HUES64 (cell line): ENCODE results near the gene LGMN.
"Not testable (repeated sequence)": the region's sequence is repeated elsewhere in the genome, so short reads cannot be mapped to it uniquely, and the experiment has no call there.

Source experiments
- H3K27ac ChIP-seq: 2 replicates; pipeline ENCODE4 v1.7.0; 2013; ENCODE audit warnings: low read depth, low read length, inconsistent platforms
- H3K27me3 ChIP-seq: 2 replicates; pipeline ENCODE4 v1.6.1; 2013; ENCODE audit warnings: mild to moderate bottlenecking, low read length; ENCODE audit not compliant: insufficient read depth
- H3K36me3 ChIP-seq: 2 replicates; pipeline ENCODE4 v1.6.1; 2013; ENCODE audit warnings: mild to moderate bottlenecking, low read length; ENCODE audit not compliant: insufficient read depth
- H3K4me1 ChIP-seq: 2 replicates; pipeline ENCODE4 v1.6.1; 2013; ENCODE audit warnings: mild to moderate bottlenecking, low read length, moderate library complexity; ENCODE audit not compliant: insufficient read depth
- H3K4me3 ChIP-seq: 2 replicates; pipeline ENCODE4 v1.5.1; 2013; ENCODE audit warnings: mild to moderate bottlenecking, low read length, moderate library complexity
- H3K9ac ChIP-seq: 2 replicates; pipeline ENCODE4 v1.6.1; 2013; ENCODE audit warnings: mild to moderate bottlenecking, low read depth, low read length
- H3K9me3 ChIP-seq: 2 replicates; pipeline ENCODE4 v1.6.1; 2013; ENCODE audit warnings: low read depth, low read length; ENCODE audit not compliant: insufficient read depth
- WGBS: fragments of 150-250, 120-280 bp; methylation state at CpG from one replicate; pipeline ENCODE4 v1.1.7; 2013; ENCODE audit warnings: missing lambda C conversion rate; 5-methylcytosine and 5-hydroxymethylcytosine counted together

The LGMN gene

DNA sequence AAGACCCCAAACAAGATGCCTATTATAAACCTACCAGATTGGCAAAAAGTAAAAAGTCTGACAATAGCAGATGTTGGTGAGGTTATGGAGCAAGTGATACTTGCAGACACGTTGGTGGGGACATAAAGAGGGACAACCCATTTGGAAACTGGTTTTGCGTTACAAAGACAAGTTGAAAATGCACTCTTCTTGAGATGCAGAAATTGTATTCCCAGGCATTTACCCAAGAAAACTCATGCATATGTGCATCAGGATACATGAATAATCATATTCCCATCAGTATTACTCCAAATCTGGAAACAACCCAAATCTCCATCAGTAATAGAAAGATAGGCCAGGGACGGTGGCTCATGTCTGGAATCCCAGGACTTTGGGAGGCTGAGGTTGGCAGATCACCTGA lies 32.9 kb upstream of the LGMN start:
- 84% methylated on average over 3 of the region's 3 CpGs for WGBS
- Histone ChIP-seq H3K9me3 (no peaks in the 10 kb centered on the region), H3K9ac (no peak overlapping the region), H3K4me3 (no peak overlapping the region), H3K36me3 (no peaks in the 10 kb centered on the region), H3K4me1 (0 out of 2 replicates have a peak, but pooled peaks cover 3% of the 10 kb centered on the region), H3K27ac (no peak overlapping the region), H3K27me3 (no peaks in the 10 kb centered on the region)

DNA sequence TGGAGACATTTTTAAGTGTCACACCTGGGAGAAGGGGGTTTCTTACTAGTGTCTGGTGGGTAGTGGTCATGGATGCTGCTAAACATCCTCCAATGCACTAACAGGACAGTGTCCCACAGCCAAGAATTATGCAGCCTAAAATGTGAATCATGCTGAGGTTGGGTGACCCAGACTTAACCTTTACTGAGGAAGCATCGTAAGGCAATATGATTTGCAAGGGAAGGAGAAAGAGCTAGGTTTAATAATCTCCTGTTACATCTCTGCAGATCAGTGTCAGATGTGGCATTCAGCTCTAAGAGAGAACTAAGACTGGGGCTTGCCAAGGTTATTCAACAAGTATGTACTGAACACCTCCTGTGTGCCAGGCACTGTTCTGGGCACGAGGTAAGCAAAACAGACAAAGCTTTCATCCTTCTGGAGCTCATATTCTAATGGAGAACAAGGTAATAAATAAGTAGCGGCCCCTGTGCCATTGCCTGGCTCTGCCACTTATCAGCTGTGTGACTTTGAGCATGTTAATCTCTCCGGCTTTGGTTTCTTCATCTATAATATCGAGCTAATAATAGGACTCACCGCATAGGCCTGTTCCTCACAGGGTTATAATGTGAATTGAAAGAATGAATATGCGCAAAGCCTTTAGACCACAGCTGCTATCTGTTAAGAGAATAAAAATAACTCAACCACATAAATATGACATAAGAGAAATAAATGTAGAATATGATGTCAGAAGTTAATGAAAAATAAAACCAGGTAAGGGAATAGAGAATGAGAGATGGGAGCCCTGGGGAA lies 32.2 kb upstream of the LGMN start:
- Histone ChIP-seq H3K4me3 (no peak overlapping the region), H3K36me3 (no peaks in the 10 kb centered on the region), H3K27me3 (no peaks in the 10 kb centered on the region), H3K9me3 (no peaks in the 10 kb centered on the region), H3K27ac (no peak overlapping the region), H3K4me1 (0 out of 2 replicates have a peak, but pooled peaks cover under 1% of the 10 kb centered on the region), H3K9ac (no peak overlapping the region)
- WGBS: 93% methylated on average over 6 of the region's 7 CpGs

DNA sequence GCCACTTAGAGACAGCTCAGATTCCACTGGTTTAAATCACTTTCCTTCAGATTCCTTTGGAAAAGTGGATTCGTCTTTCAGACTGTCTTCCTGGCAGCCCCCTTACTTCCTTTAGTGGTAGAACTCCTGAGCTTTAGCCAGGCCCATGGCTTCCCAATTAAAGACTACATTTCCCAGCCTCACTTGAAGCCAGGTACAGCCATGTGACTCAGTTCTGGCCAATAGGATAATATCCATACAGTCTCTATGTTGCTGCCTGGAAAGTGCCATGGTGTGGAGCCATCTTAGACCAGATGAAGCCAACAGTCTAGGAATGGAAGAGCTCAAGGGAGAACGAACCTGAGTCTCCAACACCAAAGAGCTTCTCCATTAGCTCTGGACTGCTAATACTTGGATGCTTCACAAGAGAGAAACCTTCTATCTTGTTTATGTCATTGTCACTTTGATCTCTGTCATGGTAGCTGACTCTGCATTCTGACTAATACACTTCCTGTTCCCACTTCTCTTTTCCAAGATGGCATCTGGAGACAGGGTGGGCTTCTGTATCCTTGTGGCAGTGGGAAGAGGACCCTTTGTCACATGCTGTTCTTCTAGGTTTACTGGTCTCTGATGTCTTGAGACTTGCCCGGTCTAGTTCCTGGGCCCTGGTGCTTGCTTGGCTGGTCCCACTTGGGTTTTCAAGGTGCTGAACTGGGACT lies 30.6 kb upstream of the LGMN start:
- WGBS: 100% methylated on average over 1 of the region's 3 CpGs
- H3K9me3 ChIP-seq, H3K27me3 ChIP-seq, H3K36me3 ChIP-seq, H3K4me1 ChIP-seq, H3K27ac ChIP-seq, H3K4me3 ChIP-seq, H3K9ac ChIP-seq: not testable (repeated sequence)

DNA sequence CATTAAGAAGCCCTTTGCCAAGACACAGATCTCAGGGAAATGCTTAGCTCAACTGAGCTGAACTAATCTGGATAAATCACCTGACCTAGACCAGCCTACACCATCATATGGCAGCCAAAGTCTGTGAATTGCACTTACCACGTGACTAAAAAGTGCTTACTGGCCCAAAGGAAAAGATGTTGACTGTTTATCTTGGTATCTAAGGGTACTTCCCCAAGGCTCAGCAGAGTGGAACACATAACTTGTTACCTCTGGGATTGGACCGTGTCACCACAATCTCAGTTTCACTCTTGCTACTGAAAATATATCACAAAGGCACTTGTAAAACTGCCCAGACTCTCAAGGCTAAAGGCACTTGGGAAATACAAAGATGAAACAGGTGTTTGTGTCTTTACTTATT lies 26.9 kb upstream of the LGMN start:
- not testable (repeated sequence) for H3K27me3 ChIP-seq, H3K4me3 ChIP-seq, H3K27ac ChIP-seq, H3K9ac ChIP-seq, H3K9me3 ChIP-seq, H3K4me1 ChIP-seq, H3K36me3 ChIP-seq
- WGBS: 41% methylated on average over 2 of the region's 2 CpGs

DNA sequence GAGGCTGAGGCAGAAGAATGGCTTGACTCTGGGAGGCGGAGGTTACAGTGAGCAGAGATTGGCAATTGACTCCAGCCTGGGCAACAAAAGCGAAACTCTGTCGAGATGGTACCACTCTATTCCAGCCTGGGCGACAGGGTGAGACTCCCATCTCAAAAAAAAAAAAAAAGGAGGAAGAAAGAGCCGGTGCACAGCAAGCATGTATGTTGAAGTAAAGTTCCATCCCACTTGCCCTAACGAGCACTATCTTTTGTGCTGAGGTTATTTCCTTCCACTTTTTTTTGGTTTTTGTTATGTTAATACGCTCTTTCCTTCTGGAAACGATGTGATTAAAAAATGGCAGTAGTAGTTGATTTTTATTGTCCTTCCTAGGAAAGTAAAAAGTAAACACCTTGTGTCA lies 26.1 kb upstream of the LGMN start:
- Histone ChIP-seq H3K4me3 (no peak overlapping the region), H3K4me1 (no peaks in the 10 kb centered on the region), H3K9me3 (no peaks in the 10 kb centered on the region), H3K36me3 (no peaks in the 10 kb centered on the region), H3K27me3 (no peaks in the 10 kb centered on the region), H3K9ac (no peak overlapping the region), H3K27ac (no peak overlapping the region)
- WGBS: 91% methylated on average over 8 of the region's 8 CpGs

DNA sequence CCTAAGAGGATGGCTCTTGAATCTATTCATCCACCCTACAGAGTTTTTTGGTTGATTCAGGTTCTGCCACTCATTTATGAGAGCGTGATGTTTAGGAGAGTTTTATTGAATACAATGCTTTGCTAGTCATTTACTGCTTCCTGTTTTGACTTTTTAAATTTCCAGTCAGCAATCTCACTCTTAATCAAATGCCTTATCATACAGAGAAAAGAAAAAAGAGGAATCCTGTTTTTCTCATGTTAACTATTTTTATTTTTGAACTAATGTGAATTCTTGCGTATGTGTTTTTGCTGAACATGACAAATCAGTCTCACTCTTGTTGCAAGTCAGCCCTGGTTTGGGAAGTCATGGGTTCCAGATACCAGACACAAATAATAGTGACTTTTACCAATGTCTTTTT lies 22.1 kb upstream of the LGMN start:
- Histone ChIP-seq H3K27me3 (no peaks in the 10 kb centered on the region), H3K9me3 (no peaks in the 10 kb centered on the region), H3K9ac (no peak overlapping the region), H3K27ac (no peak overlapping the region), H3K4me1 (no peaks in the 10 kb centered on the region), H3K4me3 (no peak overlapping the region), H3K36me3 (no peaks in the 10 kb centered on the region)
- 100% methylated on average over 1 of the region's 2 CpGs for WGBS

DNA sequence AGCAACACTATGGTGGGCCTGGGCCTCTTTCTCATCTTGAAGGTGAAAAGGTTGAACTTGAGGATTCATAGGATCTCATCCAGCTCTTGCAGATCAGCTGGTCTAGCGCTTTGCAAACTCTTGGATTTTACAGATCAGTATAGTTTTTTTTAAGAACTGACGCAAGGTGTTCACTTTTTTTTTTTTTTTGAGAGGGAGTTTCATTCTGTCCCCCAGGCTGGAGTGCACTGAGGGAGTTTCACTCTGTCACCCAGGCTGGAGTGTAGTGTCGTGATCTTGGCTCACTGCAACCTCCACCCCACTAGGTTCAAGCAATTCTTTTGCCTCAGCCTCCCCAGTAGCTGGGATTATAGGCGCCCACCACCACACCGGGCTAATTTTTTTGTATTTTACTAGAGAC lies 20.4 kb upstream of the LGMN start:
- Histone ChIP-seq H3K27me3 (no peaks in the 10 kb centered on the region), H3K36me3 (no peaks in the 10 kb centered on the region), H3K9ac (no peak overlapping the region), H3K9me3 (no peaks in the 10 kb centered on the region), H3K4me3 (no peak overlapping the region), H3K4me1 (no peaks in the 10 kb centered on the region), H3K27ac (no peak overlapping the region)
- 94% methylated on average over 5 of the region's 5 CpGs for WGBS

DNA sequence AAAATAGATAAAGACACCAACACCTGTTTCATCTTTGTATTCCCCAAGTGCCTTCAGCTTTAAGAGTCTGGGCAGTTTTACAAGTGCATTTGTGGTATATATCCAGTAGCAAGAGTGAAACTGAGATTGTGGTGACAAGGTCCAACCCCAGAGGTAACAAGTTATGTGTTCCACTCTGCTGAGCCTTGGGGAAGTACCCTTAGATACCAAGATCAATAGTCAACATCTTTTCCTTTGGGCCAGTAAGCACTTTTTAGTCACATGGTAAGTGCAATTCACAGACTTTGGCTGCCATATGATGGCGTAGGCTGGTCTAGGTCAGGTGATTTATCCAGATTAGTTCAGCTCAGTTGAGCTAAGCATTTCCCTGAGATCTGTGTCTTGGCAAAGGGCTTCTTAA lies 19.8 kb upstream of the LGMN start:
- not testable (repeated sequence) for H3K9ac ChIP-seq

DNA sequence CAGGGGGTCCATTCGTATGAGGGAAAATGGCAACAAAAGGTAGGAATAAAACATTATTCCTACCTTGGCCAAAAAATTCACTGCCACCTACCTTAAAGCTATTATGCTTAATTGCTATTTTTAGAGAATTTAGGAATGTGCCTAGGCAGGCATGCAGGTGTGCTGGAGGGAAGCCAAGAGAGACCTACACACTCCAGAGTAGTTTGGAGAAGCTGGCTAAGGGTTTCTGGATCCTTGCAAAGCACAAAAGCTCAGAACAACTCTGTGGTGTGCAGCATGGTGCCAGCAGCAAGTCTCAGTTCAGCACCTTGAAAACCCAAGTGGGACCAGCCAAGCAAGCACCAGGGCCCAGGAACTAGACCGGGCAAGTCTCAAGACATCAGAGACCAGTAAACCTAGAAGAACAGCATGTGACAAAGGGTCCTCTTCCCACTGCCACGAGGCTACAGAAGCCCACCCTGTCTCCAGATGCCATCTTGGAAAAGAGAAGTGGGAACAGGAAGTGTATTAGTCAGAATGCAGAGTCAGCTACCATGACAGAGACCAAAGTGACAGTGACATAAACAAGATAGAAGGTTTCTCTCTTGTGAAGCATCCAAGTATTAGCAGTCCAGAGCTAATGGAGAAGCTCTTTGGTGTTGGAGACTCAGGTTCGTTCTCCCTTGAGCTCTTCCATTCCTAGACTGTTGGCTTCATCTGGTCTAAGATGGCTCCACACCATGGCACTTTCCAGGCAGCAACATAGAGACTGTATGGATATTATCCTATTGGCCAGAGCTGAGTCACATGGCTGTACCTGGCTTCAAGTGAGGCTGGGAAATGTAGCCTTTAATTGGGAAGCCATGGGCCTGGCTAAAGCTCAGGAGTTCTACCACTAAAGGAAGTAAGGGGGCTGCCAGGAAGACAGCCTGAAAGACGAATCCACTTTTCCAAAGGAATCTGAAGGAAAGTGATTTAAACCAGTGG lies 15.5 kb upstream of the LGMN start:
- H3K9ac ChIP-seq, H3K9me3 ChIP-seq, H3K4me3 ChIP-seq, H3K27ac ChIP-seq, H3K36me3 ChIP-seq, H3K4me1 ChIP-seq, H3K27me3 ChIP-seq: not testable (repeated sequence)
- 78% methylated on average over 3 of the region's 5 CpGs for WGBS

More for the DNA sequence above, 19.8 kb upstream of the LGMN start:
- H3K27ac ChIP-seq, H3K4me1 ChIP-seq, H3K4me3 ChIP-seq, H3K27me3 ChIP-seq, H3K9me3 ChIP-seq, H3K36me3 ChIP-seq: not testable (repeated sequence)
- WGBS: 75% methylated on average over 1 of the region's 1 CpG

DNA sequence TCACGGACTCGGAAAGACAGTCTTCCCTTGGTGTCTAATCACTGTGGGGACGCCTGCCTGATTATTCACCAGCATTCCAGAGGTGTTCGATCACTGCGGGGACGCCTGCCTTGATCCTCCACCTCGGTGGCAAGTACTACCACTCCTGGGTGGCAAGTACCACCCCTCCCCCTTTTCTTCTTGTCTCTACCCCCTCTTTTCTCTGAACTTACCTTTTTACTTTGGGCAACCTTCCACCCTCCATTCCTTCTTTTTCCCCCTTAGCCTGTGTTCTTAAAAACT lies 12.0 kb upstream of the LGMN start:
- no peaks in the 10 kb centered on the region for H3K27me3 ChIP-seq
- no peak overlapping the region for H3K4me3 ChIP-seq
- H3K4me1 ChIP-seq: no peaks in the 10 kb centered on the region
- H3K36me3 ChIP-seq: no peaks in the 10 kb centered on the region
- WGBS: 85% methylated on average over 7 of the region's 7 CpGs
- H3K27ac ChIP-seq: no peak overlapping the region
- H3K9me3 ChIP-seq: no peaks in the 10 kb centered on the region
- H3K9ac ChIP-seq: no peak overlapping the region
